Naive thymus-derived CD8-positive, alpha-beta T cell (primary cell): Measurements from ENCODE around the gene AP2A2. TPM values are rescaled to one million over a fixed set of nuclear protein-coding genes. Genes with fewer than 3 reads are reported as not detected.

Experiments used
- ATAC-seq, 2 donors: fragments of 150-1000 bp; cut with Tn5 transposase in 1 of 2; sonication (Bioruptor Pico), chemical (Tn5 transposase) in 1 of 2; 1 replicate in 1 of 2; 2 replicates in 1 of 2; pipeline ENCODE4 v1.10.0; 2021; ENCODE audit warnings: mild to moderate bottlenecking in 2 of 2, moderate library complexity in 2 of 2
- POLR2A ChIA-PET: fragments of 350-600 bp; sonication (Branson Sonifier 250); formaldehyde crosslinking; loops from one replicate; lab custom pipeline; 2021; ENCODE audit warnings: antibody characterized with exemption; lab: Charles Lee
- DNase-seq, 10 donors: peaks; one replicate each; pipeline versions ENCODE4 v3.0.0 to v3.0.0-alpha.2; 2020 to 2022
- H3K27ac Mint-ChIP-seq, 10 donors: one replicate each; pipeline ENCODE4 v1.8.0; 2020 to 2022; ENCODE audit warnings: mild to moderate bottlenecking in 10 of 10, mixed read lengths in 10 of 10, moderate library complexity in 4 of 10, inconsistent platforms in 1 of 10
- H3K27me3 Mint-ChIP-seq, 5 donors: one replicate each; pipeline ENCODE4 v1.8.0; 2021 to 2022; ENCODE audit warnings: mixed read lengths in 5 of 5
- H3K36me3 Mint-ChIP-seq, 3 donors: one replicate each; pipeline ENCODE4 v1.8.0; 2020 to 2022; ENCODE audit warnings: mixed read lengths in 3 of 3, mild to moderate bottlenecking in 2 of 3, inconsistent platforms in 1 of 3
- H3K4me1 Mint-ChIP-seq, 4 donors: one replicate each; pipeline ENCODE4 v1.8.0; 2021 to 2022; ENCODE audit warnings: mixed read lengths in 4 of 4
- H3K4me3 Mint-ChIP-seq, 10 donors: one replicate each; pipeline ENCODE4 v1.8.0; 2020 to 2022; ENCODE audit warnings: mild to moderate bottlenecking in 10 of 10, mixed read lengths in 10 of 10, moderate library complexity in 6 of 10, inconsistent platforms in 1 of 10
- H3K9me3 Mint-ChIP-seq, 9 donors: one replicate each; pipeline ENCODE4 v1.8.0; 2020 to 2022; ENCODE audit warnings: mixed read lengths in 9 of 9, mild to moderate bottlenecking in 3 of 9, inconsistent platforms in 1 of 9, moderate library complexity in 1 of 9
- polyA plus RNA-seq, 3 donors: library from polyadenylated mRNA; unstranded; fragments of 300-500 nt; fragmentation: Illumina TruSeq; gene quantifications; one replicate each; pipeline ENCODE4 v1.2.3, GENCODE V29; 2021
- total RNA-seq, 8 experiments: library from RNA in 2 of 8; stranded (reverse) in 2 of 8; gene quantifications; one replicate each; pipeline ENCODE4 v1.2.3 and lab custom pipeline; 2021 to 2026

Gene AP2A2
- total and polyA plus RNA-seq, 5 experiments from 2014 or later, result 8.2 to 80.8 (median 13.9) TPM

DNA sequence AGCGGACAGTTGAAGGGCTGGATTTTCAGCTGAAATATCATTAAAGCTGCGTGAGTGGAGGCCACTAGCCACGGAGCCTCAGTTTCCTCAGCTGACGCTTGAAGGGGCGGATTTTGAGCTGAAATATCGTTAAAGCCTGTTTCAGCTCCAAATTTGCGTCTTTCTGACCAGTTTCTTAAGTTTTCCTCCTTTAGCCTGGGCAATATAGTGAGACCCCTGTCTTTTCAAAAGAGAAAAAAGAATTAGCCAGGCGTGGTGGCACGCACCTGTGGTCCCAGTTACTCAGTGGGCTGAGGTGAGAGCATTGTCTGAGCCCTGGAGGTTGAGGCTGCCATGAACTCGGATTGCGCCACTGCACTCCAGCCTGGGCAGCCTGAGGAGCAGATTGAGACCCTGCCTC lies 3.7 kb downstream of the AP2A2 start:
- Mint-ChIP-seq H3K4me3 (peak overlapping the region in 2 of 10 donors; percentile 82 to 87), H3K9me3 (no peaks in the 10 kb centered on the region), H3K27me3 (no peaks in the 10 kb centered on the region), H3K4me1 (peaks cover 28 to 80% (median 67%) of the 10 kb centered on the region in 4 donors), H3K36me3 (peaks cover 0 to 26% (median 0%) of the 10 kb centered on the region in 3 donors), H3K27ac (peak overlapping the region in 2 of 10 donors; percentile 90 to 91)
- no peak for ATAC-seq
- no peak for DNase-seq
- POLR2A ChIA-PET, result interaction anchor here (1.2 to 2.1 kb wide), 2 partner anchors 12 to 18 kb away, joined by 3 to 5 read pairs; no protein-coding TSS in a partner anchor

DNA sequence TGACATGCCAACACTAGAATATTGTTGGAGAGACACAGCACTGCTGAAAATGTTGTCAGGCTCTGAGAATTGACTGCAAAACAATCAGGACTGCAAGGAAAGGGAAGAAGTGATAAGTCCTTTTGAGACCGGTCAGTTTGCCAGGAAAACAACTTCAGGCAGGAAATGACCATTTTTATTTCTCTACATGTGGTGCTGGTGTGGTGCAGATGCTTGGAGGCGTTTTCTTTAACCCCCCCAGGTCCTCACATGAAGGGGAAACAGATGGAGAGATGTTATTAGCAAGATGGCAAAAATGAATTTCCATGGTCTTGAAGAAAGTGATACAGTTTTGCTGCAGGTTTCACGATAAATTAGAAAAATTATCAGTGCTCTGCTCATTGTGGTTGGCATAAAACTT lies 5.7 kb downstream of the AP2A2 start:
- no peak for ATAC-seq
- H3K4me3 Mint-ChIP-seq, result peak overlapping the region in 8 of 10 donors; percentile 8 to 59 (median 38)
- POLR2A ChIA-PET, result no interaction called here
- H3K27ac Mint-ChIP-seq, result peak overlapping the region in 6 of 10 donors; percentile 25 to 74 (median 54)
- H3K4me1 Mint-ChIP-seq, result peaks cover 32 to 88% (median 71%) of the 10 kb centered on the region in 4 donors
- no peaks in the 10 kb centered on the region for H3K9me3 Mint-ChIP-seq
- H3K27me3 Mint-ChIP-seq, result no peaks in the 10 kb centered on the region
- no peak for DNase-seq
- peaks cover 0 to 32% (median 0%) of the 10 kb centered on the region in 3 donors for H3K36me3 Mint-ChIP-seq

DNA sequence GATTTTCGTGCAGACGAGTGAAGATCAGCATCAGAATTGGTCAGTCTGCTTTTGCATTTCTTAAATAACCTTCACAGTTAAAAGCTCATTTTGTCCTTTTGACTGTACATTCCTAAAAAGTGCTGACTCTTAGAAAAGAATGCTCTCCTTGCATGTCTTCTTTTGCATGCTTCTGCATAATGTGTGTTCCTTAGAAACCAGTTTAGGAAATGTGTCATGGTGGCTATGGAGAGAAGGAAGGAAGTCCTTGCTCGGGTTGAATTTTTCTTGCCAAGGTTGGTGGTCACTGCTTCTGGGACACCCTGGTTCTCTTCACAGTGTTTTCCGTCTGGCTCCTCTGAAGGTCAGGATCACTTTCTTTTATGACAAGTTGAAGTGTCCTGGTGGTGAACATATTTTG lies 6.8 kb downstream of the AP2A2 start:
- no peak for DNase-seq
- no peak for ATAC-seq
- Mint-ChIP-seq H3K27me3 (no peaks in the 10 kb centered on the region), H3K9me3 (no peaks in the 10 kb centered on the region), H3K27ac (peak overlapping the region in 6 of 10 donors; percentile 31 to 87 (median 46)), H3K4me1 (peaks cover 30 to 88% (median 69%) of the 10 kb centered on the region in 4 donors), H3K4me3 (peak overlapping the region in 8 of 10 donors; percentile 6 to 80 (median 64)), H3K36me3 (peaks cover 0 to 28% (median 0%) of the 10 kb centered on the region in 3 donors)
- POLR2A ChIA-PET, result no interaction called here

DNA sequence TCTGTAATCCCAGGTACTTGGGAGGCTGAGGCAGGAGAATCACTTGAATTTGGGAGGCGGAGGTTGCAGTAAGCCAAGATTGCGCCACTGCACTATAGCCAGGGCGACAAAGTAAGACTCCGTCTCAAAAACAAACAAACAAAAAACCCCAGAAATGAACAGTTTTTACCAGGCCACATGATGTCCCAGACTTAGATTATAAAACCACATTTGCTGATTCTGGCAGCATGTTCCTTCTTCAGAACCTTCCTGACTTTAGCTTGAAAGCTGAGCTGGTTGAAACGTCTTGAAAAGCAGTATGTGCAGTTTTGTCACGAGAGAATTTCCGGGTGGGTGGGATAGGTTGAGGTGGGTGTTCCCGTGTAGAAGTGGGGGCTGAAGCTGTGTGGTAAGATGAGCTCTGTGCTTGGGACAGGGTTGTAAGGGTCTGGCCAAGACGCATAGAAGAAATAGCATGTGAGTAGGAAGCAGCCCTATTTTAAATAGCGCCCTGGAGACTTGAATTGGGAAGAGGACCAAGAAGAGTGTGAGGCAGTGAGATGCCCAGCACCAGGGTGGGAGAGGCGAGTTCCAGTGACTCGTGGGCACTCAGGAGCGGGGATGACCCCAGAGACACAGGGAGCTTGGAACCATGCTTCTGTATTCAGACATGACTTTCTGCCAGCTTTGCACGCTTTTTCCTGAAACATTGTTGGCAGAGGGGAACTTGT lies 7.6 kb downstream of the AP2A2 start:
- peak in 2 of 10 donors; percentile 15 to 17 for DNase-seq
- ATAC-seq, result peak; percentile 14 to 30
- Mint-ChIP-seq H3K27me3 (no peaks in the 10 kb centered on the region), H3K9me3 (no peaks in the 10 kb centered on the region), H3K36me3 (peaks cover 0 to 32% (median 0%) of the 10 kb centered on the region in 3 donors), H3K4me1 (peaks cover 37 to 88% (median 69%) of the 10 kb centered on the region in 4 donors), H3K4me3 (peak overlapping the region in 9 of 10 donors; percentile 19 to 80 (median 67)), H3K27ac (peak overlapping the region; percentile 18 to 86 (median 61))
- POLR2A ChIA-PET, result interaction anchor here (0.5 to 1.0 kb wide), 2 partner anchors 29 to 90 kb away, joined by 3 to 5 read pairs; no protein-coding TSS in a partner anchor

DNA sequence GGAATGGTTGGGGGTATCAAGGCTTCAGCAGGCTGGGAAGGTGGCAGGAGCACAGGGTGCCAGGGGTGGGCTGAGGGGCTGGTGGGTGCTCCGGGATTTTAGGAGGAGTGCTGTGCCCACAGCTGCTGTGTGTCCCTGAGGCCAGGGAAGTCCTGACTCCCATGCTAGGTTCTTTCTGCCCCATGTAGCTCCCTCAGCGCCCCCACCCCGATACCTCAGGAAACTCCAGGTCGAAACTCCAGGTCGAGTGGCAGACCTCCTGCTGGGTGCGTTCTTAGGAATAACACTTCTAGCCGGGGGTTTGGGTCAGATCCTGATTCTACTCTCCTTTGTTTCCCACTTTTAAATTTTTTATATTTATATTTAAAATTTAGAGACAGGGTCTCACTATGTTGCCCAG lies 8.3 kb downstream of the AP2A2 start:
- DNase-seq, result no peak
- ATAC-seq, result no peak
- Mint-ChIP-seq H3K27ac (peak overlapping the region in 6 of 10 donors; percentile 36 to 86 (median 56)), H3K4me1 (peaks cover 33 to 86% (median 65%) of the 10 kb centered on the region in 4 donors), H3K4me3 (peak overlapping the region in 8 of 10 donors; percentile 21 to 80 (median 69)), H3K9me3 (no peaks in the 10 kb centered on the region), H3K27me3 (no peaks in the 10 kb centered on the region), H3K36me3 (peaks cover 0 to 33% (median 0%) of the 10 kb centered on the region in 3 donors)
- POLR2A ChIA-PET, result interaction anchor here (0.5 to 0.7 kb wide), 2 partner anchors 86 to 91 kb away, joined by 3 read pairs; no protein-coding TSS in a partner anchor

DNA sequence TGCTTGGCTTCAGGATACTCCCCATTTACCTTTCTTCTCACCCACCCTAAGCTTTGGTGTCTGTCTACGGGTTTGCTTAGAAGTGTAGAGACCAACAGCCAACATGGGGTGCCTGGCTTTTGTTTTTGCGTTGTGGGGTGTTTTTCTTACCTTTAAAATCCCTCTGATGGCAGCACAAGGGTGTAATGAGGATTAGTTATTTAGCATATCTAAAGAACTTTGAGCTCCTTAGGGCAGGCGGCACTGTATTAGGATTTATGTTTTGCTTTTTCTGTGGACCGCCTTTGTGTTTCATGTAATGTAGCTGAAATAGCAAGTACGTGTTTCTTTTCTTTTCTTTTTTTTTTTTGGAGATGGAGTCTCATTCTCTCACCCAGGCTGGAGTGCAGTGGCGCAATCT lies 8.9 kb downstream of the AP2A2 start:
- Mint-ChIP-seq H3K27ac (peak overlapping the region in 3 of 10 donors; percentile 16 to 61 (median 28)), H3K9me3 (no peaks in the 10 kb centered on the region), H3K4me3 (peak overlapping the region in 8 of 10 donors; percentile 4 to 59 (median 44)), H3K27me3 (no peaks in the 10 kb centered on the region), H3K36me3 (peaks cover 0 to 34% (median 0%) of the 10 kb centered on the region in 3 donors), H3K4me1 (peaks cover 32 to 84% (median 63%) of the 10 kb centered on the region in 4 donors)
- POLR2A ChIA-PET, result interaction anchor here (0.7 kb wide), 1 partner anchor 86 kb away, joined by 3 read pairs; no protein-coding TSS in a partner anchor
- ATAC-seq (no peak), DNase-seq (no peak)

DNA sequence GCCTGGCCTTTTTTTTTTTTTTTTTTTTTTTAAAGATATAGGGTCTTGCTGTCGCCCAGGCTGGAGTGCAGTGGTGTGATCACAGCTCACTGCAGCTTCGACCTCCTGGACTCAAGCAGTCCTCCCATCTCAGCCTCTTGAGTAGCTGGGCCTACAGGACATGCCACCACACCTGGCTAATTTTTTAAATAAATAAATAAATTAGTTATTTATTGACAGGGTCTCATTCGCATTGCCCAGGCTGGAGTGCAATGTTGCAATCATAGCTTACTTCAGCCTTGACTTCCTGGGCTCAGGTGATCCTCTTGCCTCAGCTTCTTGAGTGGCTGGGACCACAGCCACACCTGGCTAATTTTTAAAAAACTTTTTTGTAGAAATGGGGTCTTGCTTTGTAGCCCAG lies 10.5 kb downstream of the AP2A2 start:
- Mint-ChIP-seq H3K4me3 (peak overlapping the region in 4 of 10 donors; percentile 36 to 54 (median 42)), H3K9me3 (no peaks in the 10 kb centered on the region), H3K27ac (peak overlapping the region in 2 of 10 donors; percentile 29 to 63), H3K4me1 (peaks cover 38 to 85% (median 69%) of the 10 kb centered on the region in 4 donors), H3K27me3 (no peaks in the 10 kb centered on the region), H3K36me3 (peaks cover 0 to 35% (median 0%) of the 10 kb centered on the region in 3 donors)
- ATAC-seq, result no peak
- DNase-seq, result no peak
- POLR2A ChIA-PET, result interaction anchor here (1.2 kb wide), 1 partner anchor 25 kb away, joined by 4 read pairs; the partner anchor contains the start of gene CHID1

DNA sequence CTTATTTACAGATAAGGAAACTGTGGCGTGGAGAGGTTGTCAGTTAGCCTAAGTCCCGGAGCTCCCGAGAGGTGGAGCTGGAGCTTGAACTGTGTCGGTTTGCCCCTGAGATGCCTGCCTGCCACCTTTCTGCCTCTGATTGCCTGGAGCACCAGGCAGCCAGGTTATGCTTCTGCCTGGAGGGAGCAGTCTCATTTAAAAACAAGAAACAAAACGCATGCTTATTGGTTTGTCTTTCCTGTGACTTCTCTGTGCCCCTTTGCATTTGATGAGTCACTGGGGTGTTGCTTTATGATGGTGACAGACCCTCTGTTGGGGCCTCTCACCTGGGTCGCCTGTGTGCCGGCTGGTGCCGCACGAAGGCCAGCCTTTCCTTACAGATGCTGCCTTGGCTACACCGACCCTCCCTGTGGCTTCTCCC lies 12.2 kb downstream of the AP2A2 start:
- H3K9me3 Mint-ChIP-seq, result no peaks in the 10 kb centered on the region
- DNase-seq, result no peak
- H3K36me3 Mint-ChIP-seq, result peaks cover 0 to 38% (median 0%) of the 10 kb centered on the region in 3 donors
- peak in 1 of 2 donors; percentile 54 for ATAC-seq
- no peaks in the 10 kb centered on the region for H3K27me3 Mint-ChIP-seq
- peaks cover 33 to 78% (median 66%) of the 10 kb centered on the region in 4 donors for H3K4me1 Mint-ChIP-seq
- H3K27ac Mint-ChIP-seq, result peak overlapping the region in 6 of 10 donors; percentile 43 to 69 (median 53)
- POLR2A ChIA-PET, result interaction anchor here (0.6 kb wide), 1 partner anchor 124 kb away, joined by 3 read pairs; no protein-coding TSS in a partner anchor
- H3K4me3 Mint-ChIP-seq, result peak overlapping the region in 7 of 10 donors; percentile 15 to 56 (median 44)

DNA sequence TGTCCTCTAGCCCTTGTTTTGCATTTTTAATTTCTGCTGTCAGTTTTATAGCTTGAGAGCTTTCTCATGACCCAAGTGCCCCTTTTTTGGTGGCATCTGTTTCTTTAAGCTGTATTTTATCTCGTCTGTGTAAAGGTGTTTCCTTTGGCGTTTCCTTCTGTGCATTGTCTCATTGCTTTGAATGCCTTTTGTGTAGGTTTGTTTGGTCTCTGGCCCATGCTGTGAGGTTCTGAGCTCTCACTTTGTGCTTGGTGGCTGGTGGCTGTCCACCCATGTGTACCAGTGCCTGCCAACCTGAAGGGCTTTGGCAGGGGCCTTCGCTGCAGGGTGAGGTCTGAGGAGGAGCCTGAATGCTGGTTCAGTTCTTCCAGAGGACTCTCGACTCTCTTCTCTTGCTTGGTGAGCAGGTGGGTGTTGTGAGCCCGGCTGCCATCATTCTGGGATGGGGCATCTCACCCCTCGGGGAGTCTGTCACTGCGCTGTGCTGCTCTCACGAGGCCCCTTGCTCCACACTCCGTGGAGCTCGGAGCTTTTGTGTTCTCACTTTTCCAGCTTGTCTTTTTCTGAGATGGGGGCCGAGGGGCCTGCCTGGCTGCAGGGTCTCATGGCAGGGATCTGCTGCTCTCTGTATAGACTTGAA lies 14.9 kb downstream of the AP2A2 start:
- POLR2A ChIA-PET, result interaction anchor here (0.5 to 1.2 kb wide), 2 partner anchors 12 to 145 kb away, joined by 3 read pairs; no protein-coding TSS in a partner anchor
- Mint-ChIP-seq H3K27ac (peak overlapping the region; percentile 53 to 94 (median 78)), H3K4me3 (peak overlapping the region in 9 of 10 donors; percentile 25 to 77 (median 66)), H3K27me3 (no peaks in the 10 kb centered on the region), H3K4me1 (peaks cover 32 to 76% (median 61%) of the 10 kb centered on the region in 4 donors), H3K36me3 (peaks cover 3 to 51% (median 6%) of the 10 kb centered on the region in 3 donors), H3K9me3 (no peaks in the 10 kb centered on the region)
- ATAC-seq, result peak in 1 of 2 donors; percentile 9
- DNase-seq, result no peak

DNA sequence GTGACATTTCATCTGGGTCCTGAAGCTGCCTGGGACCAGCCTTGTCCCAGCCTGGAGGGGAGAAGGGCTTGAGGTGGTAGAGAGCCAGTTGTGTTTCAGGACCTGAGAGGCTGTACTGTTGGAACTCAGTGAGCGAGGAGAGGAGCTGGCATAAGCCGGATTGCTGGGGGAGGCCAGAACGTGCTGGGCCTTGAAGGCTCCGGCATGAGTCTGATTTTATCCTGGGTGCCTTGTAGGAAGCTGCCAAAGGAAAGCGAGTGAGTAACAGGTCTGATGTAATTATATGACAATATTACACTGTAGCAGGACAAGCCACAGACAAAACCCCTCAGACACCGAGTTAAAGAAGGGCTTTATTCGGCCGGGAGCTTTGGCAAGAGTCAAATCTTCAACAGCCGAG lies 17.2 kb downstream of the AP2A2 start:
- Mint-ChIP-seq H3K4me1 (peaks cover 30 to 64% (median 49%) of the 10 kb centered on the region in 4 donors), H3K9me3 (peaks cover 0 to 3% (median 0%) of the 10 kb centered on the region in 9 donors), H3K36me3 (peaks cover 6 to 71% (median 7%) of the 10 kb centered on the region in 3 donors), H3K27me3 (no peaks in the 10 kb centered on the region), H3K4me3 (no peak overlapping the region), H3K27ac (peak overlapping the region in 2 of 10 donors; percentile 48 to 59)
- peak in 1 of 10 donors; percentile 48 for DNase-seq
- no peak for ATAC-seq
- POLR2A ChIA-PET, result interaction anchor here (0.6 kb wide), 1 partner anchor 594 kb away, joined by 4 read pairs; no protein-coding TSS in a partner anchor

DNA sequence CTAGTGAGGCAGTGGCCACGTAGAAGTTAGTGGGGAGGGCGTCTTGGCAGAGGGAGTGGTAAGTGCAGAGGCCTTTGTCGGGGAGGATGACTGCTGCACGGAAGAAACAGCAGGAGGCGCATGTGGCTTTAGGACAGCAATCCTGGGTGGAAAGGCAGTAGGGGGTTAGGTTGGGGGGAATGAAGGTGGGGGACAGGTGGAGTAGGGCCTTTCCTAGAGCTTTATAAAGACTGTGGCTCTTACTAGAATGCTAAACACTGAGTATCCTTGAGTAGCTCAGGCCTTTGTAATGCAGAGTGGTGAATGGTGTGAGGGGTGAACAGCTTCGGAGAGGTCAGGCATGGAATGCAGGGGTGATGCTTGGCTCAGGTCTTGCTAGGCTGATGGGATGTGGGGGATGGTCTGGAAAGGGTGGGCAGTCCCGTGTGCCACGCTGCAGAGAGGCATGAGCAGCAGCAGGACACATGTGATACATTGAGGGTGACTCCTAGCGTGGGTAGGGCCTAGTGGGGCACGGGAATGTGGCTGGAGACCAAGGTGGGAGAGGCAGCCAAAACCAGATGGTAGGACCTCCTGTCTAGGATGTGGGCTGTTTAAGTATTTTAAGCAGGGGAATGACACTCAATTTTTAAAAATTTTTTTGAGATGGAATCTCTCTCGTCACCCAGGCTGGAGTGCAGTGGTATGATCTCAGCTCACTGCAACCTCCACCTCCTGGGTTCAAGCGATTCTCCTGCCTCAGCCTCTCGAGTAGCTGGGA lies 19.2 kb downstream of the AP2A2 start:
- peak overlapping the region in 1 of 10 donors; percentile 10 for H3K4me3 Mint-ChIP-seq
- peak in 1 of 10 donors; percentile 1 for DNase-seq
- peaks cover 24 to 48% (median 36%) of the 10 kb centered on the region in 4 donors for H3K4me1 Mint-ChIP-seq
- POLR2A ChIA-PET, result interaction anchor here (1.1 kb wide), 1 partner anchor 17 kb away, joined by 3 read pairs; no protein-coding TSS in a partner anchor
- H3K36me3 Mint-ChIP-seq, result peaks cover 6 to 71% (median 23%) of the 10 kb centered on the region in 3 donors
- H3K27me3 Mint-ChIP-seq, result no peaks in the 10 kb centered on the region
- ATAC-seq, result no peak
- peak overlapping the region in 5 of 10 donors; percentile 11 to 65 (median 31) for H3K27ac Mint-ChIP-seq
- H3K9me3 Mint-ChIP-seq, result peaks cover 0 to 14% (median 5%) of the 10 kb centered on the region in 9 donors
